Endothelial cell of umbilical vein (primary cell): ENCODE measurements around the gene PRCD.

ENCODE experiments used
- EZH2 ChIP-seq: IDR thresholded peaks from 2 replicates; pipeline ENCODE4 v1.6.1; 2012; ENCODE audit warnings: borderline replicate concordance, low read depth, mild to moderate bottlenecking, moderate library complexity, low read length, inconsistent platforms; ENCODE audit not compliant: severe bottlenecking
- FOS ChIP-seq: IDR thresholded peaks from 2 replicates; pipeline ENCODE4 v1.6.1; 2011; ENCODE audit warnings: mild to moderate bottlenecking, low read length, moderate library complexity, borderline replicate concordance; ENCODE audit not compliant: insufficient read depth
- GATA2 ChIP-seq: IDR thresholded peaks from 2 replicates; pipeline ENCODE4 v1.7.0; 2011; ENCODE audit warnings: low read depth, mild to moderate bottlenecking, moderate library complexity, mixed read lengths, low read length; ENCODE audit not compliant: insufficient read length, insufficient read depth
- JUN ChIP-seq: IDR thresholded peaks from 2 replicates; pipeline ENCODE4 v1.6.1; 2011; ENCODE audit warnings: borderline replicate concordance, low read depth; ENCODE audit not compliant: insufficient read length, insufficient read depth
- MYC ChIP-seq: IDR thresholded peaks from one replicate; pipeline ENCODE4 v1.6.1; 2011; ENCODE audit warnings: mild to moderate bottlenecking, low read depth, low read length
- POLR2A ChIP-seq: IDR thresholded peaks from 2 replicates; pipeline ENCODE4 v1.6.1; 2012; ENCODE audit warnings: low read depth, mild to moderate bottlenecking, control low read depth, low read length
- POLR2AphosphoS5 ChIP-seq: IDR thresholded peaks from 2 replicates; pipeline ENCODE4 v1.6.1; 2012; ENCODE audit warnings: low read depth, mild to moderate bottlenecking, control low read depth, low read length, moderate library complexity; ENCODE audit not compliant: insufficient read depth
- TF ChIP-seq, protein P1 (sequence below), 2 donors: IDR thresholded peaks; 1 replicate in 1 of 2; 2 replicates in 1 of 2; pipeline ENCODE4 v1.5.1; 2011; ENCODE audit warnings: low read length in 2 of 2, mild to moderate bottlenecking in 2 of 2, moderate library complexity in 2 of 2, control low read depth in 1 of 2, inconsistent platforms in 1 of 2, low read depth in 1 of 2; ENCODE audit not compliant: insufficient read depth in 1 of 2; ENCODE audit errors: extremely low read depth in 1 of 2
- TF ChIP-seq, protein P2 (sequence below): IDR thresholded peaks from 2 replicates; pipeline ENCODE4 v1.6.1; 2011; ENCODE audit not compliant: insufficient read depth, insufficient read length

DNA sequence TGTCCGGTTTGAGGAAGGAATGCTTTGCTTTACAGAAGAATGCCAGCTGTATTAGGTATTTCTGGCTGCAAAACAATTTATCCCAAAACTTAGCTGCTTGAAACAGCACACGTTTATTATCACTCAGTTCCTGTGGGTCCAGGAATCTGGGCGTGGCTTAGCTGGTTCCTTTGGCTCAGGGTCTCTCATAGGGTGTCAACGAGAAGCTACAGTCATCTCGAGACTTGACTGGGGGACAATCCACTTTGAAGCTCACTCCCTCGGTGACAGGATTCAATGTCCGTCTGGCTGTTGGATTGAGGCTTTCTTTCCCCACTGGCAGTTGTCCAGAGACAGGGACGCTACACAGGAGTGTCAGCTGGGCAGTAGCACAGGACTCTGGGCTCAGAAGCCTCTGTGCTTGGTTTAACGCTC is 29.0 kb upstream of the PRCD start:
- TF ChIP-seq, protein P1, sequence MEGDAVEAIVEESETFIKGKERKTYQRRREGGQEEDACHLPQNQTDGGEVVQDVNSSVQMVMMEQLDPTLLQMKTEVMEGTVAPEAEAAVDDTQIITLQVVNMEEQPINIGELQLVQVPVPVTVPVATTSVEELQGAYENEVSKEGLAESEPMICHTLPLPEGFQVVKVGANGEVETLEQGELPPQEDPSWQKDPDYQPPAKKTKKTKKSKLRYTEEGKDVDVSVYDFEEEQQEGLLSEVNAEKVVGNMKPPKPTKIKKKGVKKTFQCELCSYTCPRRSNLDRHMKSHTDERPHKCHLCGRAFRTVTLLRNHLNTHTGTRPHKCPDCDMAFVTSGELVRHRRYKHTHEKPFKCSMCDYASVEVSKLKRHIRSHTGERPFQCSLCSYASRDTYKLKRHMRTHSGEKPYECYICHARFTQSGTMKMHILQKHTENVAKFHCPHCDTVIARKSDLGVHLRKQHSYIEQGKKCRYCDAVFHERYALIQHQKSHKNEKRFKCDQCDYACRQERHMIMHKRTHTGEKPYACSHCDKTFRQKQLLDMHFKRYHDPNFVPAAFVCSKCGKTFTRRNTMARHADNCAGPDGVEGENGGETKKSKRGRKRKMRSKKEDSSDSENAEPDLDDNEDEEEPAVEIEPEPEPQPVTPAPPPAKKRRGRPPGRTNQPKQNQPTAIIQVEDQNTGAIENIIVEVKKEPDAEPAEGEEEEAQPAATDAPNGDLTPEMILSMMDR (IDR thresholded peaks at IDR 0.05; ENCODE audit: extremely low read depth in 1 of 2, insufficient read depth in 1 of 2, low read depth in 1 of 2, low read length in 2 of 2): no peak
- TF ChIP-seq, protein P2, sequence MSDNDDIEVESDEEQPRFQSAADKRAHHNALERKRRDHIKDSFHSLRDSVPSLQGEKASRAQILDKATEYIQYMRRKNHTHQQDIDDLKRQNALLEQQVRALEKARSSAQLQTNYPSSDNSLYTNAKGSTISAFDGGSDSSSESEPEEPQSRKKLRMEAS: no peak
- TF ChIP-seq MYC (no peak), POLR2A (no peak), POLR2AphosphoS5 (no peak), GATA2 (no peak), EZH2 (no peak), JUN (no peak), FOS (no peak)
